ENCODE data around the gene MRPS35. TPM values are rescaled to one million over a fixed set of nuclear protein-coding genes. Genes with fewer than 3 reads are reported as not detected.

Gene MRPS35
- total RNA-seq, 1 experiment from 2014 or later = 43.5 TPM

DNA sequence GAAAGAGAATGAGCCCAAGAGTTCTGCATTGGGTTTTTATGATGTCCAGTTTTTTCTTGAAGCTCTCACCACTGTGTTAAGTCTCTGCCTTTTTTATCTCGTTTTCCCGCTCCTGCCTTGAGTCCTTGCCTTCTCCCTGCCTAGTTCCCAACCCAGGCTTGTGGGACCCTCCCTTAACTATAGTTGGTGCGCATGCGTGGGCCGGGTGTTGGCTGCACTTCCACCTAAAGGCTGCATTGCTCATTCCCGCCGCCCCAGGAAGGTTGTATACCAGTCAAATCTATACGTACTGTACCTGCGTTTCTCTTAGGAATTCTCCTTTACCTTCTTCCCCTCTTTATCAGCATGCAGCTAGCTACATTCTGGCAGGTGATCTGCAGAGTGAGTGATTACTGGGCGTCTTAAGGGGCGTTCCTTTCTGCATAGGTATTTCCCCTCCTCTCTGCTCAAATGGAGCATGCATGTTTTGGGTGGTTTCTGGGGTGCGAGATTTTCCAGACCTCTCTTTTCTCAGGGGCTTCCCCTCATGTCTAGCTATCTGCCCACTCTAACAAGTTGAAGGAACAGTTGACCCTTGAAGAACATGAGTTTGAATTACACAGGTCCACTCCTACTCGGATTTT, 21.0 kb upstream of the MRPS35 start:
- no peak for ATAC-seq
- no peaks in the 10 kb centered on the region for H3K4me1 Mint-ChIP-seq
- no peak overlapping the region for H3K4me3 Mint-ChIP-seq
- ChIA-PET CTCF (no interaction called here), POLR2A (no interaction called here)
- no peak overlapping the region for H3K27ac Mint-ChIP-seq
- H3K27me3 Mint-ChIP-seq (ENCODE audit: low read depth) = no peaks in the 10 kb centered on the region
- DNase-seq (ENCODE audit: low spot score) = no peak
- 0 out of 2 replicates have a peak, but pooled peaks cover 6% of the 10 kb centered on the region for H3K36me3 Mint-ChIP-seq
- no peaks in the 10 kb centered on the region for H3K9me3 Mint-ChIP-seq
- TF ChIP-seq TP53 (CRISPR knock-in tag; IDR thresholded peaks at IDR 0.05) = no peak
- TF ChIP-seq ZMAT4 (CRISPR knock-in tag; IDR thresholded peaks at IDR 0.05) = no peak
- TF ChIP-seq HMGA2 (CRISPR knock-in tag; IDR thresholded peaks at IDR 0.05) = no peak
- no peak for TF ChIP-seq FOXK1 (CRISPR knock-in tag; IDR thresholded peaks at IDR 0.05)
- TF ChIP-seq JUN (CRISPR knock-in tag; IDR thresholded peaks at IDR 0.05) = no peak
- no peak for TF ChIP-seq ATF2 (CRISPR knock-in tag; IDR thresholded peaks at IDR 0.05; ENCODE audit: borderline replicate concordance, low read depth)
- TF ChIP-seq, protein P1, sequence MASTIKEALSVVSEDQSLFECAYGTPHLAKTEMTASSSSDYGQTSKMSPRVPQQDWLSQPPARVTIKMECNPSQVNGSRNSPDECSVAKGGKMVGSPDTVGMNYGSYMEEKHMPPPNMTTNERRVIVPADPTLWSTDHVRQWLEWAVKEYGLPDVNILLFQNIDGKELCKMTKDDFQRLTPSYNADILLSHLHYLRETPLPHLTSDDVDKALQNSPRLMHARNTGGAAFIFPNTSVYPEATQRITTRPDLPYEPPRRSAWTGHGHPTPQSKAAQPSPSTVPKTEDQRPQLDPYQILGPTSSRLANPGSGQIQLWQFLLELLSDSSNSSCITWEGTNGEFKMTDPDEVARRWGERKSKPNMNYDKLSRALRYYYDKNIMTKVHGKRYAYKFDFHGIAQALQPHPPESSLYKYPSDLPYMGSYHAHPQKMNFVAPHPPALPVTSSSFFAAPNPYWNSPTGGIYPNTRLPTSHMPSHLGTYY (CRISPR knock-in tag; IDR thresholded peaks at IDR 0.05) = no peak

GRCh38 chr12:27693403-27693802, 17.2 kb upstream of the MRPS35 start:
- H3K4me3 Mint-ChIP-seq = no peak overlapping the region
- DNase-seq (ENCODE audit: low spot score) (no peak), ATAC-seq (no peak)
- ChIA-PET CTCF (no interaction called here), POLR2A (no interaction called here)
- H3K36me3 Mint-ChIP-seq = 0 out of 2 replicates have a peak, but pooled peaks cover 6% of the 10 kb centered on the region
- H3K27me3 Mint-ChIP-seq (ENCODE audit: low read depth) = no peaks in the 10 kb centered on the region
- TF ChIP-seq, protein P2, sequence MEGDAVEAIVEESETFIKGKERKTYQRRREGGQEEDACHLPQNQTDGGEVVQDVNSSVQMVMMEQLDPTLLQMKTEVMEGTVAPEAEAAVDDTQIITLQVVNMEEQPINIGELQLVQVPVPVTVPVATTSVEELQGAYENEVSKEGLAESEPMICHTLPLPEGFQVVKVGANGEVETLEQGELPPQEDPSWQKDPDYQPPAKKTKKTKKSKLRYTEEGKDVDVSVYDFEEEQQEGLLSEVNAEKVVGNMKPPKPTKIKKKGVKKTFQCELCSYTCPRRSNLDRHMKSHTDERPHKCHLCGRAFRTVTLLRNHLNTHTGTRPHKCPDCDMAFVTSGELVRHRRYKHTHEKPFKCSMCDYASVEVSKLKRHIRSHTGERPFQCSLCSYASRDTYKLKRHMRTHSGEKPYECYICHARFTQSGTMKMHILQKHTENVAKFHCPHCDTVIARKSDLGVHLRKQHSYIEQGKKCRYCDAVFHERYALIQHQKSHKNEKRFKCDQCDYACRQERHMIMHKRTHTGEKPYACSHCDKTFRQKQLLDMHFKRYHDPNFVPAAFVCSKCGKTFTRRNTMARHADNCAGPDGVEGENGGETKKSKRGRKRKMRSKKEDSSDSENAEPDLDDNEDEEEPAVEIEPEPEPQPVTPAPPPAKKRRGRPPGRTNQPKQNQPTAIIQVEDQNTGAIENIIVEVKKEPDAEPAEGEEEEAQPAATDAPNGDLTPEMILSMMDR (IDR thresholded peaks at IDR 0.05) = no peak
- TF ChIP-seq ESRRA (CRISPR knock-in tag; IDR thresholded peaks at IDR 0.05; ENCODE audit: borderline replicate concordance) (no peak), TEAD4 (CRISPR knock-in tag; IDR thresholded peaks at IDR 0.05) (no peak), MLX (CRISPR knock-in tag; IDR thresholded peaks at IDR 0.05) (no peak), ZNF138 (CRISPR knock-in tag; conservative IDR thresholded peaks at IDR 0.05) (no peak), ZNF425 (CRISPR knock-in tag; conservative IDR thresholded peaks at IDR 0.05) (no peak), NFYB (CRISPR knock-in tag; conservative IDR thresholded peaks at IDR 0.05; ENCODE audit: low read depth) (no peak), HMGA2 (CRISPR knock-in tag; IDR thresholded peaks at IDR 0.05) (no peak), GRHL2 (CRISPR knock-in tag; IDR thresholded peaks at IDR 0.05; ENCODE audit: insufficient replicate concordance, severe bottlenecking) (no peak), FOXP4 (CRISPR knock-in tag; IDR thresholded peaks at IDR 0.05) (no peak), GABPB1 (CRISPR knock-in tag; IDR thresholded peaks at IDR 0.05) (no peak), ZNF121 (CRISPR knock-in tag; IDR thresholded peaks at IDR 0.05) (no peak), FOXJ3 (CRISPR knock-in tag; IDR thresholded peaks at IDR 0.05; ENCODE audit: borderline replicate concordance) (no peak), SP1 (CRISPR knock-in tag; conservative IDR thresholded peaks at IDR 0.05) (no peak)
- TF ChIP-seq, protein P3, sequence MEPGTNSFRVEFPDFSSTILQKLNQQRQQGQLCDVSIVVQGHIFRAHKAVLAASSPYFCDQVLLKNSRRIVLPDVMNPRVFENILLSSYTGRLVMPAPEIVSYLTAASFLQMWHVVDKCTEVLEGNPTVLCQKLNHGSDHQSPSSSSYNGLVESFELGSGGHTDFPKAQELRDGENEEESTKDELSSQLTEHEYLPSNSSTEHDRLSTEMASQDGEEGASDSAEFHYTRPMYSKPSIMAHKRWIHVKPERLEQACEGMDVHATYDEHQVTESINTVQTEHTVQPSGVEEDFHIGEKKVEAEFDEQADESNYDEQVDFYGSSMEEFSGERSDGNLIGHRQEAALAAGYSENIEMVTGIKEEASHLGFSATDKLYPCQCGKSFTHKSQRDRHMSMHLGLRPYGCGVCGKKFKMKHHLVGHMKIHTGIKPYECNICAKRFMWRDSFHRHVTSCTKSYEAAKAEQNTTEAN (CRISPR knock-in tag; IDR thresholded peaks at IDR 0.05) = no peak
- no peaks in the 10 kb centered on the region for H3K9me3 Mint-ChIP-seq
- no peak overlapping the region for H3K27ac Mint-ChIP-seq
- H3K4me1 Mint-ChIP-seq = no peaks in the 10 kb centered on the region

All from WTC11 (cell line).